Stimulated activated CD8-positive, alpha-beta memory T cell treated with anti-CD3 and anti-CD28 coated beads, Interleukin-4, amount 100 ng/mL, for 4 hours (primary cell): ENCODE data around the gene TMEM161A.

Source experiments
- DNase-seq, 2 donors: peaks; one replicate each; pipeline ENCODE4 v3.0.0-alpha.2; 2020; ENCODE audit warnings: low read depth in 2 of 2, low spot score in 1 of 2

Gene TMEM161A

DNA sequence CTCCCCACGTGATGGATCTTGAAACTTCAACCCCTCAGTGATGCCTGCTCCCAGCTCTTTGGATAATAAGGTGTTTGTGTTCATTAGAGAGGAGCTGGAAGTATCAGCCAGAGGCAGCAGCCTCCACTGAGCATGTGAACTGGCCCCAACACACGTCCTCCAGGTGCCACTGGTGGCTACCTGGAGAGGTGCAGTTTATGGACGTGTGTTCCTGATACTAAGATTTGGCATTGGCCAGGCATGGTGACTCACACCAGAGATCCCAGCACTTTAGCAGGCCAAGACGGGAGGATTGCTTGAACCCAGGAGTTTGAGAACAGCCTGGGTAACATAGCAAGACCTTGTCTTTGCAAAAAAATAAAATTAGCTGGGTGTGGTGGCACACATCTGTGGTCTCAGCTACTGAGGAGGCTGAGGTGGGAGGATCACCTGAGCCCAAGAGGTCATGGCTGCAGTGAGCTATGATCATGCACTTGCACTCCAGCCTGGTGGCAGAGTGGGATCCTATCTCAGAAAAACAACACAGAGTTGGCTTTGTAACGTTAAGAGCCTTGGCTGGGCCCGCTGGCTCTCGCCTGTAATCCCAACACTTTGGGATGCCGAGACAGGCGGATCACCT lies 40.1 kb downstream of the TMEM161A start:
- DNase-seq = no peak

DNA sequence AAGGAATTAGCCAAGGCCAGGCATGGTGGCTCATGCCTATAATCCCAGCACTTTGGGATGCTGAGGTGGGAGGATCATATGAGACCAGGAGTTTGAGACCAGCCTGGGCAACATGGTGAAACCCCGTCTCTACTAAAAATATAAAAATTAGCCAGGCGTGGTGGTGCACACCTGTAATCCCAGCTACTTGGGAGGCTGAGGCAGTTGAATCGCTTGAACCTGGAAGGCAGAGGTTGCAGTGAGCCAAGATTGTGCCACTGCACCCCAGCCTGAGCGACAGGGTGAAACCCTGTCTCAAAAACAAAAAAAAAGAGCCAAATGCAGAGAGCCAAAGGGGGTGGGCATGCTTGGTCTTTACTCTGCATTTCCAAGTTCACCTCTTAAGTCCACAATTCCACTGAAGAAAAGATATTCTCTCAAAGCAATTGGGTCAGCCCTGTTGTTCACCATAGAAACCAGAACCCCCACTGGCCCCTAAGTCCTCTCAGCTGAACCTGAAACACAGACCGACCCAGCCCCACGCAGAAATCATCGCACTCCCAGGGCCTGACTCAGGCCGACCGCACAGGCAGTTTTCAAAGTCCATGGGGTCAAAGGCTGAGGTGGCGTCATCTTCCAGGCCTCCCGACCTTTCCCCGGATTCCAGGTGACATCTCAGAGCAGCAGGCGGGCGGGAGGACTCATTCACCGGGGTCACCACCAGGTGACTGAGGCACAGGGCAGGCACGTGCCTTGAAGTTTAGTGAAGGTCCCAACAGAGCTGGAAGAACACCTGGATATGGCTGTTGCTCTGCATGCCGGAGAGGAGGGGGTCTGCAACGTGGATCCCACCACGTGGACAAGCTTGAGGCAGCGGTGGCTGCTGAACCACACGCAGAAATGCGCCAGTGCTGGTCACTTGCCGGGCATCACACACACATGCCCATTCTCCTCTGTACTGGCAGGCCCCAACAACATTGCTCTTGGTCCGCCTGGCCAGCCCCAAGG lies 41.3 kb downstream of the TMEM161A start:
- DNase-seq = no peak

DNA sequence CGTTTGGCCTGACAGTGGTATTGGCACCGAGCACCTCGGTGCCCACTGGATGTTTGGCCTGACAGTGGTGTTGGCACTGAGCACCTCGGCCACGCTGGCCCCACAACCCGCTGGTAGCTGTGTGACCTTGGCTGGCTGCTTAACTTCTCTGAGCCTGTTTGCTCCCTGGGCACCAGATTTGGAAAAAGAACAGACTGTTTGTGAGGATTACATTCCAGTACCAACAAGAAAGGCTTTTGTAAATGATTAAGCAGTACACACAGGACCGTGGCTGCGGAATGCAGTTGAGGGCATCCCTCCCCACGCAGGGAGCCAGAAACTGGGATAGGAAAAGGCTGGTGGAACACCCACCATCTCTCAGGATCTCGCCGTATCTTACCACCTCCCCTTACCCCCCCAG lies 42.6 kb downstream of the TMEM161A start:
- DNase-seq = no peak

DNA sequence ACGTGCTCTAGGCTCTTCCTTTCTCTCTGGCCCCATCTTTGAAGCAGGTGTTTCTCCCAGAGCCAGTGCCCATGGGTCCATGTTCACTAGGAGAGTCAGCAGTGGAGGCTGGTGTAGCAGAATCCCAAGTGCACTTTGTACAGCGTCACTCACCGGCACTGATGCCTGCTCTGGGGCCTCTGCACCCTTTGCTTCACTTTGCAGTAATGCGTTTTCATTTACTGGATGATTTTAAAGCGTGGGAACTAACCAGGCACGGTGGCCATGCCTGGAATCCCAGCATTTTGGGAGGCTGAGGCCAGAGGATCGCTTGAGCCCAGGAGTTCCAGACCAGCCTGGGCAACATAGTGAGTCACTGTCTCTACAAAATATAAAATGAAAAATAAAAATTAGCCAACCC lies 43.8 kb downstream of the TMEM161A start:
- no peak for DNase-seq

DNA sequence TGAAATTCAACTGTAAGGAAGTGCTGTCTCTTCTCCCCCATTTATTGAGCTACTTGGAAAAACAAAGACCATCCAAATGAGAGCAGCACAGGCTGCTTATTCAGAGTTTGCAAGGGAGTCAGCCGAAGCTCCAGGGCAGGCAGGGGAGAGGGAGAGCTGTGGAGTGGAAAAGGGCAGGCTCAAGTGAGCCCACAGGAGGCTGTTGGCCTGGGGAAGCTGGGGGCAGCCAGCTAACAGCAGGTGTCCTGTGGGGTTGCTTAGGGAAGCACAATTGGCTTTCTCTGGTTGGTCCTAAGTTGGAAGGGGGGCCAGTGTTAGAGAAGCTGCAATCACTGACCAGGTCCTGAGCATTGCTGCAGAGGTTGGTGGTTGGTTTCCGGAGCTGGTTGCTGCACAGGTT lies 50.6 kb downstream of the TMEM161A start:
- no peak for DNase-seq

DNA sequence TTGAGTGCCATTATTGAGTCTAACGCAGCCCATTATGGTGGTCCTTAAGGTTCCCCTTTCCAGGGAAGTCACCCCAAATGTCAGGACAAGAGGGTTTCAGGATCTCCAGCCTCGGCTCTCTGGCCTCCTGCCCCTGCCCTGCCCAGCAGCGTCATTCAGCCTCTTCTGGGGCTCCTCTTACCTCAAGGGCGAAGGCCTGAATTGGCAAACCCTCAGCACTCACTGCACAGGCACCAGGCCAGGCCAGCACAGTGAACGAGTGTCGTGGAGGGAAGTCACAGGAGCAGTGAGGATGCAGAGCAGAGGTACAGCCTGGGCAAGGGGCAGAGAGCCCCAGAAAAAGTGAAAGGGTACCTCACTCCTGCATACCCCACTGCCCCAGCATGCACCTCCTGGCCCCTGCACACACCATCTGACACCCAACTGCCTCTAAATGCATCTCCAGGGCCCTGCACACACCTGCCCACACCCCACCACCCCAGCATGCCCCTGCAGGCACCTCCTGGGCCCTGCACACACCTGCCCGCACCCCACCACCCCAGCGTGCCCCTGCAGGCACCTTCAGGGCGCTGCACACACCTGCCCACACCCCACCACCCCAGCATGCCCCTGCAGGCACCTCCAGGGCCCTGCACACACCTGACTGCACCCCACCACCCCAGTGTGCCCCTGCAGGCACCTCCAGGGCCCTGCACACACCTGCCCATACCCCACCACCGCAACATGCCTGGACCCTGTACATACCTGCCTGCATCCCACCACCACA lies 54.7 kb downstream of the TMEM161A start:
- DNase-seq = no peak

DNA sequence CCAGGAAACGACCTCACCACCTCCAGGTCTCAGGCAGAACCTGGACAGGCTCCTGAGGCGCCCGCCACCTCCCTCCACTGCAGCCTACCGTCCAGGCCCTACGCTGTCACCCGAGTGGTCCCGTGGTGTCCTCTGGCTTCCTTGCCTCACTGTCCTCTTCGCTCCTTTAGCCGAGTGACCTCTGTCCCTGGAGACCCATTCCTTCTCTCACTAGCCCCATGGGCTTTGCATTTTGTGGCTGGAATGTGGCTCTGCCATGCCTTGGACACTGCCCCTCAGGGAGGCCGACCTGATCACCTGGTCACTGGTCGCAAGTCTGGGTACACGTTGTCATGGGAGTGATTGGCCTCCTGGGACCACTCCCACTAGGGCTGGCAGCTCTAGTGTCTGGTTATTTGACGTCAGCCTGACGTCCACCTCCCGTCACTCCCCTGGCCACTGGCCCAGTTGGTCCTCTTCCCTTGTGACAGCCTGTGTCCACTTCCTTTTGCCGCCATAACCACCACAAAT lies 56.6 kb downstream of the TMEM161A start:
- no peak for DNase-seq

DNA sequence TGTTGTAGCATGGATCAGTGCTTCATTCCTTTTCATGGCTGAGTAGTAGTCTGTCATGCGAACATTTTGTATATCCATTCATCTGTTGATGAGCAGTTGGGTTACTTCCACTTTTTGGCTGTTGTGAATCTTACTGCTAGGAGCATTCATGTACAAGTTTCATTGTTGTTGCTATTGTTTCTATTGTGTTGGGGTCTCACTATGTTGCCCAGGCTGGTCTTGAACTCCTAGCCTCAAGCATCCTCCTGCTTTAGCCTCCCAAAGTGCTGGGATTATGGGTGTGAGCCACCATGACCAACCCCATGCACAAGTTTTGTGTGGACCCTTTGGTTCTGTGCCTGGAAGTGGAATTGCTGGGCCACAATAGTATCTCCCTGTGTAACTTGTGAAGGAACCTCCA lies 58.7 kb downstream of the TMEM161A start:
- DNase-seq = no peak

DNA sequence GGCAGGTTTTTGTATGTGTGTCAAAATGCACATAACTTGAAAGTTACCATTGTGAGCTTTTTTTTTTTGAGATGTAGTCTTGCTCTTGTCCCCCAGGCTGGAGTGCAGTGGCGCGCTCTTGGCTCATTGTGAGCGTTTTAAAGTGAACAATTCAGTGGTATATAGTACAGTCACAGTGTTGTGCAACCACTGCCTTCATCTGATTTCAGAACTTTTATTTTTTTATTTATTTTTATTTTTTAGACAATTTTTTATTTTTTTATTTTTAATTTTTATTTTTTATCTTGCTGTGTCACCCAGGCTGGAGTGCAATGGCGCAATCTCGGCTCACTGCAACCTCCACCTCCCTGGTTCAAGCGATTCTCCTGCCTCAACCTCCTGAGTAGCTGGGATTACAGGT lies 59.5 kb downstream of the TMEM161A start:
- no peak for DNase-seq

DNA sequence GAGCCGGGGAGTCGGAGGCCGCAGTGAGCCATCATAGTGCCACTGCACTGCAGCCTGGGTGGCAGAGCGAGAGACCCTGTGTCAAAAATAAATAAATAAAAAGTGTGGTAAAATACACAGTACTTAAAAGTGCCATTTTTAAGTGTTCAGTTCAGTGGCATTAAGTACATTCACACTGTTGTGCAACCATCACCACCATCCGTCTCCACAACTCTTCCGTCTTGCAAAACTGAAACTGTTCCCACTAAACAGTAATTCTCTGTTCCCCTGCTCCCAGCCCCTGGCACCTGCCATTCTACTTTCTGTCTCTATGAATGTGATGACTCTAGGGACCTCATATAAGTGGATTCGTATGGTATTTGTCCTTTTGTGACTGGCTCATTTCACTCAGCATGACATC lies 61.2 kb downstream of the TMEM161A start:
- DNase-seq = no peak

DNA sequence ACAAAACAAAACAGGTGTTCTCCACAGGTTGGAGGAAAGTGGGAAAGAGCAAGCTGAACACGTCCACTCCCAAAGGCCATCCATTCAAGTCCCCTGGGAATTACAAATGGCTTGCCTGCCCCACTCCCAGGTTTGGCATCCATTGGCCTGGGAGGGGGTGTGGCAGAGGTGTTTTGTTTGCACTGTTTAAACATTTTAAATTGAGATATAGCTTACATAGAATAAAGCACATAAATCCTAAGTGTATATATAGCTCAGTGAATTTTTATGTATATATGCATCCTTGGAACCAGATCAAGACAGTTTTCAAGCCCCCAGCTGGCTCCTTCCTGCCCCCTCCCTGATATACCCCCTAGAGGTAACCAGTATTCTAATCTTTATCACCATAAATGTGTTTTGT lies 61.8 kb downstream of the TMEM161A start:
- no peak for DNase-seq

DNA sequence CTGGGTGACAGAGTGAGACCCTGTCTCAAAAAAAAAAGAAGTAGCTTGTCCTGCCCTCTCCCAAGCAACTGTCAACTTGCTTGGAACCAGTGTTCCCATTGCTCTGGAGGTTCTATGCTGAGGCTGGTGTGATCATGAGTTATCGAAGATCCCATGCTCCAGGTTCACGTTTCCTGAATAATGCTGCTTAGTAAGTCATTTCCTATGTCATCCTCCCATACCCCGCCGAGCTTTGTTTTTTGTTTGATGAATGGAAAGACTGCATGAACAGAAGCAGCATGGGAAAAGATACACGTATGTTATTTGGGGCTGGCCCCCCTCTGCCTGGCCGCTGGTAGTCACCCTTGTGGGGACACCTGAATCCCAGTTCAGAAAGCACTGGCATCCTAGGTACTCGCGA lies 63.2 kb downstream of the TMEM161A start:
- no peak for DNase-seq

DNA sequence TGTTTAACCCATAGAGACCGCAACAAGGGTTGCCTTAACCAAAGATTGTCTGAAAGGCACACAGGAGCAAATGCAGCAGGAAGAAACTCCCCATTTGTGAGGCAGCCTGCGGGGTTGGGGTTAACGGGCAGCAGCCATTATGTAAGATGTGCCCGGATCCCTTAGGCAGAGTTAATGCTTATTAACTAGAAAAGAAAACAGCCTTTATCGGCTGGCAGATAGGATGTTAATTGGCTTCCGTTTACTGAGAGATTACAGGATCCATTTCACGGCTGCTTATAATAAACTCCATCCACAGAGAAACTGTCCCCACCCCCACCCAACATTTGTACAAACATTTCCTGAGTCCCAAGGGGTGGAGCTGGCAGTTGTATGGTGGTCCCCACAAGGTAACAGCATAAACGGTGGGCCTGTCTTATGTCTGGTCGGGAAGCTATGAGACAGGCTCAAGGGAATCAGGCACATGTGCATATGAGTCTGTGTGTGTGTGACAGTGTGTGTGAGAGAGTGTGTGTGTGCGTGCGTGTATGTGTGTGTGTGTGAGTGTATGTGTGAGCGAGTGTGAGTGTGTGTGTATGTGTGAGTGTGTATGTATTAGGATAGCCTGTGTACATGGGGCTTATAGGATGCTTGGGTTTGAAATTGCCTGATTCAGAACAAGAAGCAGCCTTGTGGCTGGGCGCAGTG lies 63.9 kb downstream of the TMEM161A start:
- no peak for DNase-seq

DNA sequence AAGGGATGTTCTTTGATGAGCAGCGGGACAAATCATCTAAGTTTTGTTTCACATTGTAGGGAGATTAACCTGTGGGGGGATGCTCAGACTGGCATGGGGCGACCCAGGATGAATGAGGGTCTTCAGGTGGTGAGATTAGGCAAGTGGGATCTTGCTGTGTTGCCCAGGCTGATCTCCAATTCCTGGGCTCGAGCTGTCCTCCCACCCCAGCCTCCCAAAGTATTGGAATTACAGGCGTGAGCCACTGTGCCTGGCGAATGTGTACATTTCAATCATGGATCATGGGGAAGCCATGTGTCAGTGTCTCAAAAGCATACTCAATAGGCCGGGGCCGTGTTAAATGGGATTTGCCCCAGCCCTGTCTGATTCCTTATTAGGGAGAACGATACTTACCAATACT lies 66.4 kb downstream of the TMEM161A start:
- DNase-seq = no peak
